Measurements from ENCODE around the gene CYP2C19.
"Not testable (repeated sequence)": the region's sequence is repeated elsewhere in the genome, so short reads cannot be mapped to it uniquely, and the experiment has no call there.

The CYP2C19 gene

DNA sequence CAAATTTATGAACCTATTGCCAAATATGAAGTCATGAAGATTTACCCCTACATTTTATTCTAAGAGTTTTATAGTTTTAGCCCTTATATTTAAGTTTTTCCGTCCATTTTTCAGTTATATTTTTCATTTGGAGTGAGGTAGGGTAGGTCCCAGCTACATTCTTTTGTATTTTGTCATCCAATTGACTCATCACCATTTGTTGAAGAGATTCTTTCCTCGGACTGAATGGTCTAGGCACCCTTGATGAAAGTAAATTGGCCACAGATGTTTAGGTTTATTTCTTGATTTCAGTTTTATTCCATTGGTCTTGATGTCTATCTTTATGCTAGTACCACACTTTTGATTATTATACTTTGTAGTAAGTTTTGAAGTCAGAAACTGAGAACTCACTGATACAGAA is 22.7 kb downstream of the CYP2C19 start:
- H3K9me3 ChIP-seq, result no peaks in the 10 kb centered on the region
- H3K27me3 ChIP-seq, result no peaks in the 10 kb centered on the region
- no peak overlapping the region for H3K4me3 ChIP-seq (ENCODE audit: low read depth, low read length)
- no peaks in the 10 kb centered on the region for H3K36me3 ChIP-seq
- no peak for TF ChIP-seq CTCF (IDR thresholded peaks at IDR 0.05; ENCODE audit: low read depth, low read length)
- H3K4me1 ChIP-seq, result no peaks in the 10 kb centered on the region
- DNase-seq, result no peak

GRCh38 chr10:94800551-94800950 is 38.1 kb downstream of the CYP2C19 start:
- not testable (repeated sequence) for H3K27me3 ChIP-seq; H3K4me1 ChIP-seq; H3K9me3 ChIP-seq; H3K36me3 ChIP-seq; H3K4me3 ChIP-seq (ENCODE audit: low read depth, low read length); DNase-seq

DNA sequence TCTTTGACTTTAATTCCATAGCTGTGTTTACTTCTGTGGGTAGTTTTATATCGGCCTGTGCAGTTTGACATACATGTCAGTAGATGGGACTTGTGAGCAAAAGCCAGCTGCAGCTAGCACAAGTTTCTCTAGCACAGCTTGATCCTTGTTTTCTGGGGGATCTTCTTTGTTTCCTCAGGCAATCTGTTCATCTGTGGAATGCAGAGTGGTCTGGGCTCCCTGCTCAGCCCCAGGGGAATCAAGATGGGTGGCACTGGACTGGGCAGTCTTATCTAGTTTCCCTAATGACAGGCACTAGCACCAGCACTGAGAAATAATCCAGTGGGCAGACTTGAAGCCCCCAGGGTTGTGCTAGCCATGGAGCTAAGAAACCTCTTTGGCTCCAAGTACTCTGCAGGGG is 40.8 kb downstream of the CYP2C19 start:
- Histone ChIP-seq H3K27me3 (no peaks in the 10 kb centered on the region), H3K9me3 (no peaks in the 10 kb centered on the region), H3K4me3 (ENCODE audit: low read depth, low read length) (no peak overlapping the region), H3K4me1 (no peaks in the 10 kb centered on the region), H3K36me3 (no peaks in the 10 kb centered on the region)
- TF ChIP-seq CTCF (IDR thresholded peaks at IDR 0.05; ENCODE audit: low read depth, low read length), result no peak
- no peak for DNase-seq

GRCh38 chr10:94830025-94830424 is 67.5 kb downstream of the CYP2C19 start:
- not testable (repeated sequence) for H3K27me3 ChIP-seq; H3K36me3 ChIP-seq; H3K4me1 ChIP-seq; H3K9me3 ChIP-seq; H3K4me3 ChIP-seq (ENCODE audit: low read depth, low read length); DNase-seq

- no peaks in the 10 kb centered on the region for H3K27me3 ChIP-seq
- no peak overlapping the region for H3K4me3 ChIP-seq (ENCODE audit: low read depth, low read length)
- no peak for TF ChIP-seq CTCF (IDR thresholded peaks at IDR 0.05; ENCODE audit: low read depth, low read length)
- no peak for DNase-seq
- no peaks in the 10 kb centered on the region for H3K9me3 ChIP-seq
- H3K4me1 ChIP-seq, result no peaks in the 10 kb centered on the region
- H3K36me3 ChIP-seq, result no peaks in the 10 kb centered on the region
These were observed 83.7 kb downstream of the CYP2C19 start for GRCh38 chr10:94846204-94846603.

DNA sequence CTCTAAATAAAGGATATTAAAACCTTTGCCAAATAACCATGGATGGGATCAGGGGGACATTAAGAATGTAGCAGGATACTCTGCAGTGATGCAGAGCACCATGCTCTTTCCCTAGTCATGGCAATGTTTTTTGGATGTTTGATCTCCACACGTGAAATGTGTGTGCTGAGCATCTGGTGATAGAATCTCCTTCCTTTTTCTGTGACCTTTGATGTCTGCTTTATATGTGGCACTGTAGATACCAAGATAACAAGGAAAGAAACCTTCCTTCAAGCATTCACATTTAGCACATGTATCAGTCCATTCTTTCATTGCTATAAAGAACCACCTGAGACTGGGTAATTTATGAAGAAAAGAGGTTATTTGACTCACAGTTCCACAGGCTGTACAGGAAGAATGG is 88.3 kb downstream of the CYP2C19 start:
- H3K4me1 ChIP-seq, result no peaks in the 10 kb centered on the region
- H3K4me3 ChIP-seq (ENCODE audit: low read depth, low read length), result no peak overlapping the region
- no peak for TF ChIP-seq CTCF (IDR thresholded peaks at IDR 0.05; ENCODE audit: low read depth, low read length)
- H3K9me3 ChIP-seq, result no peaks in the 10 kb centered on the region
- DNase-seq, result no peak
- H3K36me3 ChIP-seq, result no peaks in the 10 kb centered on the region
- H3K27me3 ChIP-seq, result no peaks in the 10 kb centered on the region

DNA sequence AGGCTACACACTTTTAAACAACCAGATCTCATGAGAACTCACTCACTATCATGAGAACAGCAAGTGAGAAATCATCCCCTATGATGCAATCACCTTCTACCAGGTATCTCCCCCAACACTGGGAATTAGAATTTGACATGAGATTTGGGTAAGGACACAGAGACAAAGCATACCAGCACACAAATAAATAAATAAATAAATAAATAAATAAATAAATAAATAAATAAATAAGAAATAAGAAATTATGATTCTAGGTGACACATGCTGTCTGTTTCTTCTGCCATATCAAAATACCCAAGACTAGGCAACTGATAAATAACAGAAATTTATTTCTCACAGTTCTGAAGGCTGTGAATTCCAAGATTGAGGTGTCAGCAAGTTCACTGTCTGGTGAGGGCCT is 88.8 kb downstream of the CYP2C19 start:
- H3K4me3 ChIP-seq (ENCODE audit: low read depth, low read length), result no peak overlapping the region
- no peaks in the 10 kb centered on the region for H3K9me3 ChIP-seq
- H3K36me3 ChIP-seq, result no peaks in the 10 kb centered on the region
- no peaks in the 10 kb centered on the region for H3K4me1 ChIP-seq
- no peak for TF ChIP-seq CTCF (IDR thresholded peaks at IDR 0.05; ENCODE audit: low read depth, low read length)
- DNase-seq, result no peak
- H3K27me3 ChIP-seq, result no peaks in the 10 kb centered on the region

Data from BE2C (cell line).